Measurements from ENCODE around the gene HDGFL1. TPM values are rescaled to one million over a fixed set of nuclear protein-coding genes. Genes with fewer than 3 reads are reported as not detected.

The HDGFL1 gene
- total and polyA plus RNA-seq, 8 donors, result not detected

DNA sequence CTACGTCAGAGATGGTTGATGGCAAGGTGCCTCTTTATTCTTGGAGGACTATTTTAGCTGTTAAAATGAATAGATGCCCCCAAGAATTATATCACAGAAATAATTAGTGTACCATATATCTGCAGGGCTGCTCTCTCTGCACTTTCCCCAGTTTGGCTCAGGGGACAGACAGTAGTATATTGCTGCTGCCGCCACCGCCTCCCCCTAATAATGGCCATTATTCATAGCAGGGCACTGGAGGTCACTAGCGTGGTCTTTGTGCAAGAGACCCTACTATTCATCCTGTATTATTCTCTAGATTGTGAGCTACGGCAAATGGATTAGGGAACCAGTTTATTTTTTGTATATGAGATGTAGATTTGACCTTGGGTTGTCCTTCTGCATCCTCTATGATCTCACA, 11.0 kb downstream of the HDGFL1 start:
- H3K4me3 ChIP-seq, result no peak overlapping the region
- no peaks in the 10 kb centered on the region for H3K36me3 ChIP-seq
- no peak for TF ChIP-seq EP300 (IDR thresholded peaks at IDR 0.05)
- TF ChIP-seq, protein P1, sequence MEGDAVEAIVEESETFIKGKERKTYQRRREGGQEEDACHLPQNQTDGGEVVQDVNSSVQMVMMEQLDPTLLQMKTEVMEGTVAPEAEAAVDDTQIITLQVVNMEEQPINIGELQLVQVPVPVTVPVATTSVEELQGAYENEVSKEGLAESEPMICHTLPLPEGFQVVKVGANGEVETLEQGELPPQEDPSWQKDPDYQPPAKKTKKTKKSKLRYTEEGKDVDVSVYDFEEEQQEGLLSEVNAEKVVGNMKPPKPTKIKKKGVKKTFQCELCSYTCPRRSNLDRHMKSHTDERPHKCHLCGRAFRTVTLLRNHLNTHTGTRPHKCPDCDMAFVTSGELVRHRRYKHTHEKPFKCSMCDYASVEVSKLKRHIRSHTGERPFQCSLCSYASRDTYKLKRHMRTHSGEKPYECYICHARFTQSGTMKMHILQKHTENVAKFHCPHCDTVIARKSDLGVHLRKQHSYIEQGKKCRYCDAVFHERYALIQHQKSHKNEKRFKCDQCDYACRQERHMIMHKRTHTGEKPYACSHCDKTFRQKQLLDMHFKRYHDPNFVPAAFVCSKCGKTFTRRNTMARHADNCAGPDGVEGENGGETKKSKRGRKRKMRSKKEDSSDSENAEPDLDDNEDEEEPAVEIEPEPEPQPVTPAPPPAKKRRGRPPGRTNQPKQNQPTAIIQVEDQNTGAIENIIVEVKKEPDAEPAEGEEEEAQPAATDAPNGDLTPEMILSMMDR (IDR thresholded peaks at IDR 0.05), result no peak
- no peak for TF ChIP-seq POLR2A (IDR thresholded peaks at IDR 0.05)
- TF ChIP-seq POLR2AphosphoS5 (IDR thresholded peaks at IDR 0.05), result no peak
- H3K27me3 ChIP-seq, result no peaks in the 10 kb centered on the region
- H3K27ac ChIP-seq, result no peak overlapping the region
- 85 to 94% (median 89%) methylated on average over 5 of the region's 5 CpGs for WGBS, 5 donors
- intact Hi-C loops (cut with DNase I; ENCODE audit: low total_unique reads), result no loop called here
- DNase-seq, result no peak
- no peaks in the 10 kb centered on the region for H3K9me3 ChIP-seq
- H3K4me1 ChIP-seq, result no peaks in the 10 kb centered on the region

DNA sequence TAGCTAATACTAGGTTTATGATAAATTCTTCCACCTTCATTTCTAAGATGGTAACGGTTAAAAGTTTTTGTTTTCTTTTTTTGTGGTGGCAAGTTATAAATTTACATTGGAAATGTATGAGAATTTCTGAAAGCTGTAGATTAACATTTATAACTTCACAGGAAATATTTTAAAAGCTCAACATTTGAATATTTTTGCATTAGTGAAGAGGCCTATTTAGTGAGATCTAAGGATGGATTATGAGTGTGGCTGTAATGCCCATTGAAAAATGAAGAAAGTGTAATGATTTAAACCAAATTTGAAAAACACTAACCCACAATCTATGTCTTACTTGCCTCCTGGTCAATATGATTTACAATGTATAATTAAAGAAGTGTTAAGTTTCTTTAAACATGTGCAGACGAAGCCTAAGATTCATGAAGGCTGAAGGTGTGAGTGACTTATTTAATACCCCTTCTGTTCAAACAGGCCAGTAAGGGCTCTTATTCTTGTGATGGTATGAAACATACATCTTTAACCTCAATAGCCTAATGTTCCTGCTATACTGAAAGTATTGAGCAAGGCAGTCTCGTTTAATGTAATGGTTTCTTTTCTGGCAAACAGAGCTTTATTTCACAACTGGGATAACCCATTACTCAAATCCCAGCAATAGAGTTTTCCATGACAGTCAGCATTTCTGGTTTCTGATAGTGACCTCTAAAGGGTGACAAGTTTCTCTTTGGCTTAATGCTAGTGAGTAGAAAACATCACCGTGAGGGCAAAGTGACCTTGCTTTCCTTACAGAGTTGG, 13.2 kb downstream of the HDGFL1 start:
- Histone ChIP-seq H3K4me1 (no peaks in the 10 kb centered on the region), H3K27ac (no peak overlapping the region), H3K36me3 (no peaks in the 10 kb centered on the region), H3K27me3 (no peaks in the 10 kb centered on the region), H3K4me3 (no peak overlapping the region), H3K9me3 (no peaks in the 10 kb centered on the region)
- intact Hi-C loops (cut with DNase I; ENCODE audit: low total_unique reads), result no loop called here
- DNase-seq, result no peak
- no peak for TF ChIP-seq EP300 (IDR thresholded peaks at IDR 0.05)
- no peak for TF ChIP-seq POLR2A (IDR thresholded peaks at IDR 0.05)
- TF ChIP-seq, protein P1 (IDR thresholded peaks at IDR 0.05), result no peak
- TF ChIP-seq POLR2AphosphoS5 (IDR thresholded peaks at IDR 0.05), result no peak
- 78 to 88% (median 80%) methylated on average over 4 of the region's 4 CpGs for WGBS, 5 donors

DNA sequence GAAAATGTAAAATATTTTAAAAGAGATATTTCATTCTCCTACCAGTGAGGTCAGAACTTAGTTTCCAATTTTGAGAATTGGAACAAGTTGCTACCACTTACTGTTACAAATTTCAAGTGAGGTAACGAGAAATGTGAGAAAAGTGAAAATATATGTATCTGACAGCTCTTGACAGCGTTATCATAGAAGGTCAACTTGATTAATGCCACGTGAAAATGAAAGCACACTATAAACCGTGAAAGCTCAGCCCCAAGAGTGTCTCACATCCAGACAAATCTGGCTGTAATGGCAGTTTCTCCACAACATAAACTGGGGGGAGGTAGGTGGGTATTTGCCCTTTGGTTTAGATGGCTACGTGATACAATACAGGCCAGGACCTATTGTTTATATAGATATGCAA, 13.9 kb downstream of the HDGFL1 start:
- Histone ChIP-seq H3K27me3 (no peaks in the 10 kb centered on the region), H3K4me3 (no peak overlapping the region), H3K27ac (no peak overlapping the region), H3K4me1 (no peaks in the 10 kb centered on the region), H3K36me3 (no peaks in the 10 kb centered on the region), H3K9me3 (no peaks in the 10 kb centered on the region)
- intact Hi-C loops (cut with DNase I; ENCODE audit: low total_unique reads), result no loop called here
- 74 to 85% (median 78%) methylated on average over 5 of the region's 5 CpGs for WGBS, 5 donors
- no peak for TF ChIP-seq POLR2AphosphoS5 (IDR thresholded peaks at IDR 0.05)
- TF ChIP-seq, protein P1 (IDR thresholded peaks at IDR 0.05), result no peak
- TF ChIP-seq POLR2A (IDR thresholded peaks at IDR 0.05), result no peak
- TF ChIP-seq EP300 (IDR thresholded peaks at IDR 0.05), result no peak
- no peak for DNase-seq

DNA sequence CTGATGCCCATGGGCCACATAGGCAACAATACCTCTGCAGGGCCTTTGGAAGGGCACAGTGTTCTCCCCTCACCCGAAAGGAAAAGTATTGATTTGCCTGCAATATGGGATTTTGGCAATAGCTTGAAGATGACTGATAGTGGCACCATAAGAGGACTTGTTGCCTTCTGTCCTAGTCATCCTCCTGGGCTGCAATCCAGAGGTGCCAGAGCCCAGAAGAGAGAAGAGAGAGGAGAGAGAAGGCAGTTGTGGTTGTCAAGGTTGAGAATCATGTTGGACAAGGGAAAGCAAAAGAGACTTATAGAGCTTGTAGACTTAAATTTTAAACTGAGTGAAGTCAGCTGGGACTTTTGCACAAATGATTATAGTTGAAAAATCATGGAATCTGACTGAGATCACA, 14.6 kb downstream of the HDGFL1 start:
- Histone ChIP-seq H3K9me3 (no peaks in the 10 kb centered on the region), H3K36me3 (no peaks in the 10 kb centered on the region), H3K27ac (no peak overlapping the region), H3K27me3 (no peaks in the 10 kb centered on the region), H3K4me1 (no peaks in the 10 kb centered on the region), H3K4me3 (no peak overlapping the region)
- 89 to 93% (median 91%) methylated on average over 1 of the region's 1 CpG for WGBS, 5 donors
- no peak for DNase-seq
- TF ChIP-seq POLR2AphosphoS5 (IDR thresholded peaks at IDR 0.05), result no peak
- no peak for TF ChIP-seq EP300 (IDR thresholded peaks at IDR 0.05)
- TF ChIP-seq, protein P1 (IDR thresholded peaks at IDR 0.05), result no peak
- TF ChIP-seq POLR2A (IDR thresholded peaks at IDR 0.05), result no peak
- intact Hi-C loops (cut with DNase I; ENCODE audit: low total_unique reads), result no loop called here

Measured in stomach (tissue), 9 donors.